ENCODE measurements around the gene ITSN2.
A peak's percentile ranks its signal among the peaks of the same experiment; 100 is the strongest.

The ITSN2 gene

GRCh38 chr2:24315669-24316068 is 44.7 kb downstream of the ITSN2 start (continued):
- TF ChIP-seq CREB5 (CRISPR knock-in tag; IDR thresholded peaks at IDR 0.05; ENCODE audit: low read depth): no peak
- no peak for TF ChIP-seq CSRNP3 (CRISPR knock-in tag; IDR thresholded peaks at IDR 0.05)

DNA sequence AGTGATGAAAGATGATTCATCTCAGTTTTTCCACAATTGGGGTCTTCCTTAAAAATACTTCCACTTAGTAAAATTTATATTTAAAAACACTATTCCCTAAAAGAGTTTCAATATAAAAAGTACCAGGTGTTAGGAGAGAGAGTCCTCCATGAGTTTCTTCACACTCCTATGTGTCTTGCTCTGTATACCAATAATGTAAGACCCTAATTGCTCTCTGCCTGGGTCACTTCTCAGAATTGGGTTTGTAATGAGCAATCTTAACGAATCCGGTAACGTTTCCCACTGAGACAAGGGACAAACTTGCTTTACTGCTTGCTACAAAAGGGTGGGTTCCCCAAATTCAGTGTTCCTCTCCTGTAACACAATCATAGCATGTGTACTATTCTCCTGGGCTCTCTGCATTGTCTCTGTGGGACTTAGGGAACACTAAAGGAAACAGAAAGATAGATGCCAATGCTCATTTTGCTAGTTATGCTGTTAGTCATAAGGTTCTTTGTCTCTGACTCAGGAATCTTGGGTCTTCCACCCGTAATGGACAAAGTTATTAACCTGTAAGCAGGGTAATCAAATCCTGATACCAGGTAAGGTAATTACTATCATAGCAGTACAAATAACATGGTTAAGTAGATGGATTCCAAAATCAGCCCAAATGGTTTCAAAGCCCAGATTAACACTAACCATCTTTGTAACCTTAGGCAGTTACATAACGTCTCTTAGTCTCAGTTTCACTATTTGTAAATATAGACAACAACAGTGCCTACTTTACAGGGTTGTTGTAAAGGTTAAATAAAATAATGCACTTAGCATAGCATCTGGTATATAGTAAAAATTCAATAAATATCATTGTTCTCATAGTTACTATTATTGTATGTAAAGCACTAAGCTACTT is 46.3 kb downstream of the ITSN2 start:
- TF ChIP-seq CSDC2 (CRISPR knock-in tag; IDR thresholded peaks at IDR 0.05) (no peak), ZC3H10 (CRISPR knock-in tag; IDR thresholded peaks at IDR 0.05) (no peak), PPARA (CRISPR knock-in tag; IDR thresholded peaks at IDR 0.05; ENCODE audit: borderline replicate concordance) (no peak), SNAI2 (CRISPR knock-in tag; IDR thresholded peaks at IDR 0.05) (no peak), CREB5 (CRISPR knock-in tag; IDR thresholded peaks at IDR 0.05; ENCODE audit: low read depth) (no peak), ZFP3 (CRISPR knock-in tag; IDR thresholded peaks at IDR 0.05) (no peak), ZNF70 (CRISPR knock-in tag; IDR thresholded peaks at IDR 0.05) (no peak), RARB (CRISPR knock-in tag; IDR thresholded peaks at IDR 0.05) (no peak)
- ATAC-seq: peak; percentile 69

- ATAC-seq: no peak
- TF ChIP-seq ZNF8 (CRISPR knock-in tag; IDR thresholded peaks at IDR 0.05) (no peak), PATZ1 (CRISPR knock-in tag; IDR thresholded peaks at IDR 0.05; ENCODE audit: borderline replicate concordance) (no peak), ZNF70 (CRISPR knock-in tag; IDR thresholded peaks at IDR 0.05) (peak; percentile 25; the same call in 1 of the 2 replicates), ZC3H10 (CRISPR knock-in tag; IDR thresholded peaks at IDR 0.05) (no peak)
Observed at GRCh38 chr2:24307961-24308360, 52.4 kb downstream of the ITSN2 start.

DNA sequence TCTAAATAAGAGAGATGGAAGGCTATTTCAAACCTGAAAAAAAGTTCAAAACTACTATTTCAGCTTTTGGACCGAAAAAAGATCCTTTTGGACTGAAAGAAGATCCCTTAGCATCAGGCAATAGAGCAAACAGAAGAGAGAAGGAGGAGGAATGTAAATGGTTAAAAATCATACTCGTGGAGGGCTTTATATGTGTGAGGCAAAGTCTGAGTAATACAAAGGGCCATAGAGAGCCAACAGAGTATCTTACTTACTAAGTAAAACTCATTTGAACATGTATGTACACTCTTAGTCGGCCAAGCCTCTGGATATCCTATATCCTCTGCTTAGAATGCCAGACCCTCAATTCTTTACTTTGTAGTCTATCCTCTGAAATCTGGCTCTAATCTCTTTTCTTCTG is 55.7 kb downstream of the ITSN2 start:
- ATAC-seq: no peak
- TF ChIP-seq OSR1 (CRISPR knock-in tag; IDR thresholded peaks at IDR 0.05): no peak
- no peak for TF ChIP-seq PATZ1 (CRISPR knock-in tag; IDR thresholded peaks at IDR 0.05; ENCODE audit: borderline replicate concordance)
- TF ChIP-seq SNAI2 (CRISPR knock-in tag; IDR thresholded peaks at IDR 0.05): no peak
- TF ChIP-seq ZNF565 (CRISPR knock-in tag; conservative IDR thresholded peaks at IDR 0.05; ENCODE audit: low read depth): no peak
- TF ChIP-seq, protein P1, sequence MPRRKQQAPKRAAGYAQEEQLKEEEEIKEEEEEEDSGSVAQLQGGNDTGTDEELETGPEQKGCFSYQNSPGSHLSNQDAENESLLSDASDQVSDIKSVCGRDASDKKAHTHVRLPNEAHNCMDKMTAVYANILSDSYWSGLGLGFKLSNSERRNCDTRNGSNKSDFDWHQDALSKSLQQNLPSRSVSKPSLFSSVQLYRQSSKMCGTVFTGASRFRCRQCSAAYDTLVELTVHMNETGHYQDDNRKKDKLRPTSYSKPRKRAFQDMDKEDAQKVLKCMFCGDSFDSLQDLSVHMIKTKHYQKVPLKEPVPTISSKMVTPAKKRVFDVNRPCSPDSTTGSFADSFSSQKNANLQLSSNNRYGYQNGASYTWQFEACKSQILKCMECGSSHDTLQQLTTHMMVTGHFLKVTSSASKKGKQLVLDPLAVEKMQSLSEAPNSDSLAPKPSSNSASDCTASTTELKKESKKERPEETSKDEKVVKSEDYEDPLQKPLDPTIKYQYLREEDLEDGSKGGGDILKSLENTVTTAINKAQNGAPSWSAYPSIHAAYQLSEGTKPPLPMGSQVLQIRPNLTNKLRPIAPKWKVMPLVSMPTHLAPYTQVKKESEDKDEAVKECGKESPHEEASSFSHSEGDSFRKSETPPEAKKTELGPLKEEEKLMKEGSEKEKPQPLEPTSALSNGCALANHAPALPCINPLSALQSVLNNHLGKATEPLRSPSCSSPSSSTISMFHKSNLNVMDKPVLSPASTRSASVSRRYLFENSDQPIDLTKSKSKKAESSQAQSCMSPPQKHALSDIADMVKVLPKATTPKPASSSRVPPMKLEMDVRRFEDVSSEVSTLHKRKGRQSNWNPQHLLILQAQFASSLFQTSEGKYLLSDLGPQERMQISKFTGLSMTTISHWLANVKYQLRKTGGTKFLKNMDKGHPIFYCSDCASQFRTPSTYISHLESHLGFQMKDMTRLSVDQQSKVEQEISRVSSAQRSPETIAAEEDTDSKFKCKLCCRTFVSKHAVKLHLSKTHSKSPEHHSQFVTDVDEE (CRISPR knock-in tag; IDR thresholded peaks at IDR 0.05): no peak
- TF ChIP-seq GLIS3 (CRISPR knock-in tag; IDR thresholded peaks at IDR 0.05): no peak
- no peak for TF ChIP-seq RARB (CRISPR knock-in tag; IDR thresholded peaks at IDR 0.05)
- TF ChIP-seq TOX (CRISPR knock-in tag; IDR thresholded peaks at IDR 0.05; ENCODE audit: borderline replicate concordance): no peak
- TF ChIP-seq, protein P2, sequence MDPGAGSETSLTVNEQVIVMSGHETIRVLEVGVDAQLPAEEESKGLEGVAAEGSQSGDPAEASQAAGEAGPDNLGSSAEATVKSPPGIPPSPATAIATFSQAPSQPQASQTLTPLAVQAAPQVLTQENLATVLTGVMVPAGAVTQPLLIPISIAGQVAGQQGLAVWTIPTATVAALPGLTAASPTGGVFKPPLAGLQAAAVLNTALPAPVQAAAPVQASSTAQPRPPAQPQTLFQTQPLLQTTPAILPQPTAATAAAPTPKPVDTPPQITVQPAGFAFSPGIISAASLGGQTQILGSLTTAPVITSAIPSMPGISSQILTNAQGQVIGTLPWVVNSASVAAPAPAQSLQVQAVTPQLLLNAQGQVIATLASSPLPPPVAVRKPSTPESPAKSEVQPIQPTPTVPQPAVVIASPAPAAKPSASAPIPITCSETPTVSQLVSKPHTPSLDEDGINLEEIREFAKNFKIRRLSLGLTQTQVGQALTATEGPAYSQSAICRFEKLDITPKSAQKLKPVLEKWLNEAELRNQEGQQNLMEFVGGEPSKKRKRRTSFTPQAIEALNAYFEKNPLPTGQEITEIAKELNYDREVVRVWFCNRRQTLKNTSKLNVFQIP (CRISPR knock-in tag; IDR thresholded peaks at IDR 0.05; ENCODE audit: borderline replicate concordance, low read depth): no peak
- TF ChIP-seq BACH2 (CRISPR knock-in tag; IDR thresholded peaks at IDR 0.05; ENCODE audit: borderline replicate concordance): no peak
- TF ChIP-seq TCF4 (CRISPR knock-in tag; IDR thresholded peaks at IDR 0.05; ENCODE audit: borderline replicate concordance): no peak
- TF ChIP-seq CSDC2 (CRISPR knock-in tag; IDR thresholded peaks at IDR 0.05): no peak
- no peak for TF ChIP-seq CREB5 (CRISPR knock-in tag; IDR thresholded peaks at IDR 0.05; ENCODE audit: low read depth)
- TF ChIP-seq PPARA (CRISPR knock-in tag; IDR thresholded peaks at IDR 0.05; ENCODE audit: borderline replicate concordance): no peak
- no peak for TF ChIP-seq ESRRG (CRISPR knock-in tag; IDR thresholded peaks at IDR 0.05)
